Activated naive CD8-positive, alpha-beta T cell (primary cell): ENCODE data around the gene KRT32.

Experiments used
- H3K27ac Mint-ChIP-seq: one replicate; pipeline ENCODE4 v1.8.0; 2021; ENCODE audit warnings: mixed read lengths
- H3K27me3 Mint-ChIP-seq: one replicate; pipeline ENCODE4 v1.8.0; 2021; ENCODE audit warnings: mixed read lengths
- H3K36me3 Mint-ChIP-seq: one replicate; pipeline ENCODE4 v1.8.0; 2021; ENCODE audit warnings: mixed read lengths
- H3K4me1 Mint-ChIP-seq: one replicate; pipeline ENCODE4 v1.8.0; 2021; ENCODE audit warnings: low read depth, mixed read lengths
- H3K4me3 Mint-ChIP-seq: one replicate; pipeline ENCODE4 v1.8.0; 2021; ENCODE audit warnings: mild to moderate bottlenecking, mixed read lengths
- H3K9me3 Mint-ChIP-seq: one replicate; pipeline ENCODE4 v1.8.0; 2021; ENCODE audit warnings: low read depth, mixed read lengths

The KRT32 gene

GRCh38 chr17:41457676-41458075 is 9.5 kb downstream of the KRT32 start:
- Mint-ChIP-seq H3K27me3 (no peaks in the 10 kb centered on the region), H3K4me3 (no peak overlapping the region), H3K9me3 (no peaks in the 10 kb centered on the region), H3K4me1 (no peaks in the 10 kb centered on the region), H3K27ac (no peak overlapping the region), H3K36me3 (no peaks in the 10 kb centered on the region)

GRCh38 chr17:41456204-41456603 is 11.0 kb downstream of the KRT32 start:
- H3K9me3 Mint-ChIP-seq: no peaks in the 10 kb centered on the region
- H3K36me3 Mint-ChIP-seq: no peaks in the 10 kb centered on the region
- H3K4me3 Mint-ChIP-seq: no peak overlapping the region
- H3K27me3 Mint-ChIP-seq: no peaks in the 10 kb centered on the region
- no peak overlapping the region for H3K27ac Mint-ChIP-seq
- H3K4me1 Mint-ChIP-seq: no peaks in the 10 kb centered on the region

- Mint-ChIP-seq H3K9me3 (no peaks in the 10 kb centered on the region), H3K36me3 (no peaks in the 10 kb centered on the region), H3K27ac (no peak overlapping the region), H3K27me3 (no peaks in the 10 kb centered on the region), H3K4me1 (no peaks in the 10 kb centered on the region), H3K4me3 (no peak overlapping the region)
Observed at GRCh38 chr17:41455236-41455635, 11.9 kb downstream of the KRT32 start.

- Mint-ChIP-seq H3K4me1 (no peaks in the 10 kb centered on the region), H3K9me3 (no peaks in the 10 kb centered on the region), H3K27me3 (no peaks in the 10 kb centered on the region), H3K4me3 (no peak overlapping the region), H3K36me3 (no peaks in the 10 kb centered on the region), H3K27ac (no peak overlapping the region)
Observed at GRCh38 chr17:41453066-41453465, 14.1 kb downstream of the KRT32 start.

GRCh38 chr17:41452281-41452680 is 14.9 kb downstream of the KRT32 start:
- no peaks in the 10 kb centered on the region for H3K36me3 Mint-ChIP-seq
- no peak overlapping the region for H3K4me3 Mint-ChIP-seq
- no peak overlapping the region for H3K27ac Mint-ChIP-seq
- H3K9me3 Mint-ChIP-seq: no peaks in the 10 kb centered on the region
- H3K4me1 Mint-ChIP-seq: no peaks in the 10 kb centered on the region
- no peaks in the 10 kb centered on the region for H3K27me3 Mint-ChIP-seq

- no peak overlapping the region for H3K4me3 Mint-ChIP-seq
- H3K27ac Mint-ChIP-seq: no peak overlapping the region
- H3K27me3 Mint-ChIP-seq: no peaks in the 10 kb centered on the region
- no peaks in the 10 kb centered on the region for H3K36me3 Mint-ChIP-seq
- no peaks in the 10 kb centered on the region for H3K9me3 Mint-ChIP-seq
- no peaks in the 10 kb centered on the region for H3K4me1 Mint-ChIP-seq
Observed at GRCh38 chr17:41451154-41451728, 15.9 kb downstream of the KRT32 start.

GRCh38 chr17:41449008-41449407 is 18.2 kb downstream of the KRT32 start:
- no peak overlapping the region for H3K27ac Mint-ChIP-seq
- no peaks in the 10 kb centered on the region for H3K27me3 Mint-ChIP-seq

GRCh38 chr17:41448506-41448905 is 18.7 kb downstream of the KRT32 start:
- Mint-ChIP-seq H3K27ac (no peak overlapping the region), H3K4me1 (no peaks in the 10 kb centered on the region), H3K36me3 (no peaks in the 10 kb centered on the region), H3K4me3 (no peak overlapping the region), H3K9me3 (no peaks in the 10 kb centered on the region), H3K27me3 (no peaks in the 10 kb centered on the region)

More at GRCh38 chr17:41449008-41449407, 18.2 kb downstream of the KRT32 start:
- Mint-ChIP-seq H3K4me1 (no peaks in the 10 kb centered on the region), H3K4me3 (no peak overlapping the region), H3K36me3 (no peaks in the 10 kb centered on the region), H3K9me3 (no peaks in the 10 kb centered on the region)

- no peaks in the 10 kb centered on the region for H3K4me1 Mint-ChIP-seq
- no peaks in the 10 kb centered on the region for H3K27me3 Mint-ChIP-seq
- H3K27ac Mint-ChIP-seq: no peak overlapping the region
- H3K9me3 Mint-ChIP-seq: no peaks in the 10 kb centered on the region
- no peaks in the 10 kb centered on the region for H3K36me3 Mint-ChIP-seq
- H3K4me3 Mint-ChIP-seq: no peak overlapping the region
Observed at GRCh38 chr17:41446806-41447205, 20.4 kb downstream of the KRT32 start.

- no peaks in the 10 kb centered on the region for H3K4me1 Mint-ChIP-seq
- H3K36me3 Mint-ChIP-seq: no peaks in the 10 kb centered on the region
- H3K27ac Mint-ChIP-seq: no peak overlapping the region
- no peaks in the 10 kb centered on the region for H3K9me3 Mint-ChIP-seq
- H3K4me3 Mint-ChIP-seq: no peak overlapping the region
- H3K27me3 Mint-ChIP-seq: no peaks in the 10 kb centered on the region
Observed at GRCh38 chr17:41444640-41445039, 22.5 kb downstream of the KRT32 start.

GRCh38 chr17:41444186-41444585 is 23.0 kb downstream of the KRT32 start:
- no peaks in the 10 kb centered on the region for H3K4me1 Mint-ChIP-seq

GRCh38 chr17:41442739-41443138 is 24.4 kb downstream of the KRT32 start:
- no peak overlapping the region for H3K27ac Mint-ChIP-seq
- no peaks in the 10 kb centered on the region for H3K4me1 Mint-ChIP-seq
- H3K9me3 Mint-ChIP-seq: no peaks in the 10 kb centered on the region
- no peaks in the 10 kb centered on the region for H3K27me3 Mint-ChIP-seq
- H3K36me3 Mint-ChIP-seq: no peaks in the 10 kb centered on the region
- H3K4me3 Mint-ChIP-seq: no peak overlapping the region

More at GRCh38 chr17:41444186-41444585, 23.0 kb downstream of the KRT32 start:
- Mint-ChIP-seq H3K36me3 (no peaks in the 10 kb centered on the region), H3K4me3 (no peak overlapping the region), H3K27me3 (no peaks in the 10 kb centered on the region), H3K27ac (no peak overlapping the region), H3K9me3 (no peaks in the 10 kb centered on the region)

GRCh38 chr17:41440531-41441033 is 26.6 kb downstream of the KRT32 start, which contains the start of gene KRT38:
Gene KRT38, minus strand, starts transcription at chr17:41440983. Its CDS starts 62 bp downstream, at chr17:41440921.
- Mint-ChIP-seq H3K4me3 (no peak within 1 kb of the TSS), H3K27ac (no peak within 1 kb of the TSS), H3K4me1 (no peaks in the 10 kb centered on the region), H3K27me3 (no peaks in the 10 kb centered on the region), H3K36me3 (no peaks in the 10 kb centered on the region), H3K9me3 (no peaks in the 10 kb centered on the region)

- Mint-ChIP-seq H3K27ac (no peak overlapping the region), H3K36me3 (no peaks in the 10 kb centered on the region), H3K27me3 (no peaks in the 10 kb centered on the region), H3K4me3 (no peak overlapping the region), H3K4me1 (peaks cover 5% of the 10 kb centered on the region), H3K9me3 (no peaks in the 10 kb centered on the region)
Observed at GRCh38 chr17:41439375-41439774, 27.8 kb downstream of the KRT32 start.

GRCh38 chr17:41437769-41438168 is 29.4 kb downstream of the KRT32 start:
- Mint-ChIP-seq H3K27ac (no peak overlapping the region), H3K4me3 (no peak overlapping the region), H3K27me3 (no peaks in the 10 kb centered on the region), H3K4me1 (peaks cover 5% of the 10 kb centered on the region), H3K9me3 (no peaks in the 10 kb centered on the region), H3K36me3 (no peaks in the 10 kb centered on the region)

- no peaks in the 10 kb centered on the region for H3K36me3 Mint-ChIP-seq
- H3K27me3 Mint-ChIP-seq: no peaks in the 10 kb centered on the region
- peaks cover 5% of the 10 kb centered on the region for H3K4me1 Mint-ChIP-seq
- H3K4me3 Mint-ChIP-seq: no peak overlapping the region
- H3K9me3 Mint-ChIP-seq: no peaks in the 10 kb centered on the region
- H3K27ac Mint-ChIP-seq: no peak overlapping the region
Observed at GRCh38 chr17:41437254-41437653, 29.9 kb downstream of the KRT32 start.
